Measurements from ENCODE around the gene ADGRV1.

The ADGRV1 gene

GRCh38 chr5:90696153-90696552, 137.6 kb downstream of the ADGRV1 start:
- no peak for TF ChIP-seq GATA2 (IDR thresholded peaks at IDR 0.05; ENCODE audit: low read depth, low read length)

- TF ChIP-seq GATA2 (IDR thresholded peaks at IDR 0.05; ENCODE audit: low read depth, low read length): no peak
- peak; percentile 7; the same call in 1 of the 2 replicates for TF ChIP-seq GATA3 (IDR thresholded peaks at IDR 0.05; ENCODE audit: low read depth, low read length)
Measured at GRCh38 chr5:90700299-90700698, 141.7 kb downstream of the ADGRV1 start.

GRCh38 chr5:90703932-90704331, 145.3 kb downstream of the ADGRV1 start:
- TF ChIP-seq GATA3 (IDR thresholded peaks at IDR 0.05; ENCODE audit: low read depth, low read length) (no peak), GATA2 (IDR thresholded peaks at IDR 0.05; ENCODE audit: low read depth, low read length) (no peak)

- TF ChIP-seq GATA2 (IDR thresholded peaks at IDR 0.05; ENCODE audit: low read depth, low read length) (no peak), GATA3 (IDR thresholded peaks at IDR 0.05; ENCODE audit: low read depth, low read length) (no peak)
Measured at GRCh38 chr5:90707698-90708097, 149.1 kb downstream of the ADGRV1 start.

GRCh38 chr5:90709323-90710155, 150.9 kb downstream of the ADGRV1 start:
- TF ChIP-seq GATA3 (IDR thresholded peaks at IDR 0.05; ENCODE audit: low read depth, low read length) (no peak), GATA2 (IDR thresholded peaks at IDR 0.05; ENCODE audit: low read depth, low read length) (no peak)

- TF ChIP-seq GATA2 (IDR thresholded peaks at IDR 0.05; ENCODE audit: low read depth, low read length) (no peak), GATA3 (IDR thresholded peaks at IDR 0.05; ENCODE audit: low read depth, low read length) (no peak)
Measured at GRCh38 chr5:90718387-90718786, 159.8 kb downstream of the ADGRV1 start.

GRCh38 chr5:90739567-90739966, 181.0 kb downstream of the ADGRV1 start:
- TF ChIP-seq GATA3 (IDR thresholded peaks at IDR 0.05; ENCODE audit: low read depth, low read length): no peak
- no peak for TF ChIP-seq GATA2 (IDR thresholded peaks at IDR 0.05; ENCODE audit: low read depth, low read length)

GRCh38 chr5:90740244-90740799, 181.7 kb downstream of the ADGRV1 start:
- TF ChIP-seq GATA2 (IDR thresholded peaks at IDR 0.05; ENCODE audit: low read depth, low read length): no peak
- no peak for TF ChIP-seq GATA3 (IDR thresholded peaks at IDR 0.05; ENCODE audit: low read depth, low read length)

GRCh38 chr5:90741022-90741564, 182.5 kb downstream of the ADGRV1 start:
- TF ChIP-seq GATA2 (IDR thresholded peaks at IDR 0.05; ENCODE audit: low read depth, low read length) (no peak), GATA3 (IDR thresholded peaks at IDR 0.05; ENCODE audit: low read depth, low read length) (no peak)

- TF ChIP-seq GATA2 (IDR thresholded peaks at IDR 0.05; ENCODE audit: low read depth, low read length): no peak
- no peak for TF ChIP-seq GATA3 (IDR thresholded peaks at IDR 0.05; ENCODE audit: low read depth, low read length)
Measured at GRCh38 chr5:90746119-90746518, 187.5 kb downstream of the ADGRV1 start.

GRCh38 chr5:90747175-90747574, 188.6 kb downstream of the ADGRV1 start:
- TF ChIP-seq GATA3 (IDR thresholded peaks at IDR 0.05; ENCODE audit: low read depth, low read length) (no peak), GATA2 (IDR thresholded peaks at IDR 0.05; ENCODE audit: low read depth, low read length) (no peak)

- TF ChIP-seq GATA2 (IDR thresholded peaks at IDR 0.05; ENCODE audit: low read depth, low read length): no peak
- TF ChIP-seq GATA3 (IDR thresholded peaks at IDR 0.05; ENCODE audit: low read depth, low read length): no peak
Measured at GRCh38 chr5:90747693-90748092, 189.1 kb downstream of the ADGRV1 start.

- TF ChIP-seq GATA2 (IDR thresholded peaks at IDR 0.05; ENCODE audit: low read depth, low read length) (no peak), GATA3 (IDR thresholded peaks at IDR 0.05; ENCODE audit: low read depth, low read length) (no peak)
Measured at GRCh38 chr5:90759119-90759518, 200.5 kb downstream of the ADGRV1 start.

- no peak for TF ChIP-seq GATA2 (IDR thresholded peaks at IDR 0.05; ENCODE audit: low read depth, low read length)
- TF ChIP-seq GATA3 (IDR thresholded peaks at IDR 0.05; ENCODE audit: low read depth, low read length): no peak
Measured at GRCh38 chr5:90767710-90768109, 209.1 kb downstream of the ADGRV1 start.

GRCh38 chr5:90777959-90778358, 219.4 kb downstream of the ADGRV1 start:
- TF ChIP-seq GATA2 (IDR thresholded peaks at IDR 0.05; ENCODE audit: low read depth, low read length) (no peak), GATA3 (IDR thresholded peaks at IDR 0.05; ENCODE audit: low read depth, low read length) (no peak)
